Embryonic facial prominence (tissue), 1 donor: Measurements from ENCODE around the gene LARGE2.
A peak's percentile ranks its signal among the peaks of the same experiment; 100 is the strongest.
"Not testable (repeated sequence)": the region's sequence is repeated elsewhere in the genome, so short reads cannot be mapped to it uniquely, and the experiment has no call there.

Experiments
- DNase-seq: peaks from one replicate; pipeline ENCODE4 v3.0.0-alpha.2; 2016; ENCODE audit errors: extremely low spot score

The LARGE2 gene

DNA sequence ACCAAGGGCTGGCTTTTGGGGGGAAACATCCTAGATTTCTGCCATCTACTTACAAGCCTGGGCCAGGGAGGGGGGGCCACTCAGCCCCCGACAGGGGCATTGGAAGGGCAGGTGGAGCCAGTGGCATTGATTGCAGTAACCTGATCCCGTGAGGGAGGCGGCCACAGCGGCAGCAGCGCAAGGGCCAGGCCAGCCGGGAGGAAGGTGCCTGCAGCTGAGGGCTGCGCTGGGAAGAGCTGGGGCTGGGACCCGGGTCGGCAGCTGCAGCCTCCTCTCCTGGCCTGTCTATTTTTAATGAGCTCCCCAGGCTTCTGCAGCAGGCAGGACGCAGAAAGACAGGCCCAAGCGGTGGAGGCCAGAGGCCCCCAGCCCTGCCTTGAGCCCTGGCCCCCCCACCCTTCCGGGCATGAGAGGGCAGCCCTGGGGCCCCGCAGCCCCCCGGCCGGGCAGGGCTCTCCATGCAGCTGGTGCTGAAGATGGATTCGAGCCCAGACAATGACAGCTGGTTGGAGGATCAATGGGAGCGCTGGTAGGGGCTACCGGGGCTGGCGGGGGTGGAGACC, 26.0 kb upstream of the LARGE2 start:
- DNase-seq = no peak

DNA sequence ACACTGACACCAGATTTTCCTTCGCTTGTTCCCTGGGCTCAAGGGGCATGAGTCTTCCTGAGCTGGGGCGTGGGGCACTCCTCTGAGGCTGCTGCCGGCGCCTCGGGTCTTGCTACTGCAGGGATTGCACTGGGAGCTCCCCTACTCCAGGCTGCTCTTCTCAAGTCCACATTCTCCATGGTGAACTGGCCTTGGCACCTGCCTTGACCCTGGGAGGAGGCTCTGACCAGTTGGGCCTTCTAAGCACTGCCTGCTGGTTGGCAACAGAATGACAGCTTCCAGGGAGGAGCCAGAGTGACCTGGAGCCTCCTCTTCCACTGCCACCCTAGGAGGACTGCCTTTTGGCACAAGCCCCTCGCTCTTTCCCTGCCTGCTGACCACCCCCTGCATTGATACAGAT, 24.9 kb upstream of the LARGE2 start:
- DNase-seq = no peak

DNA sequence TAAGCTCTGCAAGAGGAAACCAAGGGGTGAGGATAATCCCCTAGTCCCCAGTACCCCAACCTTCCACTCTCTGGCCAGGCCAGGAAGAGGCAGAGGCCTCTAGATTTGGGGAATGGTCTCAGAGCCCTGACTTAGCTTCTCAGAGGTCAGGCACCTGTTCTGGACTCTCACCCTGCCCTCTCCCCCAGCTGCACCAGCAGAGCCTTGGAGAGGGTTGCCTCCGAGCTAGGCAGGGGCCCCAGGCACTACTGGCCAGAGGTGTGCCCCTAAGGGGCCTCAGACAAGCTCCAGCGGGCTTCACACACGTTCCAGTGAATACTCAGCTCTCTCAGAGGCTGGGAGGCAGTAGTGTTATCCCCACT, 23.4 kb upstream of the LARGE2 start:
- no peak for DNase-seq

DNA sequence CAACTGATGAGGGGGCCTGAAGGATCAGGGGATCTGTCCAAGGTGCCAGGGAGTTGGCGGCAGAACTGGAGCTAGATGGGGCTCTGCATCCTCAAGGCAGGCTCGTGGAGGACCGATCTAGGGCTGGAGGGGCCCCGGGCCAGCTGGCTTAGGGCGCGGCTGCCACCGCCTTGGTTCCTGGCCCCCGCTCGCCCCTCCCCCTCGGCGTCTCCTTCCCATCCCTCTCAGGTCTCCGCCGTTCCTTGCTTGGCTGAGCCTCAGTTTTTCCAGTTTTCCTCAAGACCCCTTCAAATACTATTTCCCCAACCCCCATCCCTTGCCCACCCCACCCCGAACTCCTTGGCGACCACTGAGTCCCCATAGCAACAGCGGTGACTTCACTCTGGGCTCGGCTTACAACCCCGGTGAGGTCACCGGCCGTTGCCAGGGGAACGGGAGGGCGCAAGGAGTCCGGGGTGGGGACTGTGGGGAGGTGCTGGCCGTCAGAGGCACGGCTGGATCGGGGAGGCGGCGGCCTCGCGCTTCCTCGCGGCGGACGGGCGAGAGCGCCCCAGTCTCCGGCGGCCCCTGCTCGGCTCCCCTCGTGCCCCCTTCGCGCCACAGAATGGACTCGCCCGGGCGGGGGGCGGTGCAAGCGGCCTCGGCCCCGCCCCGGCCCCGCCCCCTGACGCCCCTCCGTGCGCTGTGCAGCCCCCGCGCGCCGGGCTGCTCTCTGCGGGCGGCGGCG, 22.8 kb upstream of the LARGE2 start:
- peak; percentile 65 for DNase-seq

DNA sequence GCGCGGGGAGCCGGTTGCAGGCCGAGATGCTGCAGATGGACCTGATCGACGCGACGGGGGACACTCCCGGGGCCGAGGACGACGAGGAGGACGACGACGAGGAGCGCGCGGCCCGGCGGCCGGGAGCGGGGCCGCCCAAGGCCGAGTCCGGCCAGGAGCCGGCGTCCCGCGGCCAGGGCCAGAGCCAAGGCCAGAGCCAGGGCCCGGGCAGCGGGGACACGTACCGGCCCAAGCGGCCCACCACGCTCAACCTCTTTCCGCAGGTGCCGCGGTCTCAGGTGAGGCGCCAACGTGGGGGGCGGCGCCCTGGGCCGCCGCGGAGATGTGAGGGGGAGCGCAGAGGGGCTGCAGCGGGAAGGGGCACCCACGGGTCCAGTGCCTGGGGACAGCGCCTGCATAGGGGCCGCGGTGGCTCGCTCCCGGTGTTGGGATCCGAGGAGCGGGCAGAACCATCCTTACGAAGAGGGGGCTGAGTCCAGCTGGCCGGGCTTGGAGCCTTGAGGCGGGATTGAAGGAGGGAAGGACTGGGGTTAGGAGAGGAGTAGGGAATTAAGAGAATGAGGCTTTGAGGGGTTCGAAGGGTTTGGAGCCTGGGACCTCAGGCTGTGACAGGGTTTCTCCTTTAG, 22.2 kb upstream of the LARGE2 start:
- not testable (repeated sequence) for DNase-seq

DNA sequence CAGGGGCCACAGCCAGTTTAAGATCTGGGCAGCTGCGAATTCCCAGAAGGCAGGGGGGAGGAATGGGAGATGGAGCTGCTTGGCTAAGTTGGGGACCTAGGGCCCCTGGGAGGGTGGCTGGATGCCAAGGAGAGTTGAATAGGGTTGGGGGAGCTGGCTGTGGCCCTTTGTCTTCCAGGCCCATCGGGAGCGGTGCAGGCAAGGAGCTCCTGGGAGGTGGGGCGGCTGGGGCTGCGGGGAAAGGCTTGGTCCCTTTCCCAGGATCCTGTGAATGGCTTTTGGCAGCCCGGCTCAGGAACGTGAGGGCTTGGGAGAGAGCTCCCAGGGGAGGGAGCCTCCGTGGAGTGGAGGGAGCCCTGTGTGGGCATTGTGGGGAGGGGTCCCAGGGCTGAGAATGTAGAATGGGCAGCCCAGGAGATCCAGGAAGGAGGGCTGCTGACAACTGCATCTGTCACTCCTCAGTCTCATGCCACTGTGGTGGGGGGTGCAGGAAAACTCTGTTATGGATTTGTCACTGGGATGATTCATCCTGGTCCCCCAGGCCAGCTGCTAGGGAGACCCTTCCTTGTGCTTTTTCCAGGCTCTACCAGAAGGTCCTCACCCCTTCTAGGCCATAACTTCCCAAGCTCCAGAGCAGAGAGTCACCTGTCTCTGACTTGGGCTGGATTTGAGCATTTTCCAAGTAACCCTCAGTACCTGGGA, 21.4 kb upstream of the LARGE2 start:
- DNase-seq = no peak

DNA sequence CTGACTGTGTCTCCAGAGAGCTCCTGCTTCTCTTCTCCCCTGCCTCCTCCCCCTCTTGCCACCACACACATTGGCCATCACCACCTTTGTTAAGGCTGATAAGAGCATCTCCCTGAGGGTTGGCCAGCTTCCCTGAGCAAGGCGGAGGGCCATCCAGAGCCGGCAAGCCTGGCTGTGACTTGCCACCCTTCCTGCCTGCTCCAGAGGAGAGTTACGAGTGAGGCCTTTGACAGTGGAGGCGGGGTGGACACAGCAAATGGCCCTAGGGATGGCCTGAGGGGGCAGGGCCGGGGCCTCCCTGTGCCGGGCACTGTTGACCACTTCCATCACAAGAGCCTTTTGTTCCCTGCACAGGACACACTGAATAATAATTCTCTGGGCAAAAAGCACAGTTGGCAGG, 20.8 kb upstream of the LARGE2 start:
- no peak for DNase-seq

DNA sequence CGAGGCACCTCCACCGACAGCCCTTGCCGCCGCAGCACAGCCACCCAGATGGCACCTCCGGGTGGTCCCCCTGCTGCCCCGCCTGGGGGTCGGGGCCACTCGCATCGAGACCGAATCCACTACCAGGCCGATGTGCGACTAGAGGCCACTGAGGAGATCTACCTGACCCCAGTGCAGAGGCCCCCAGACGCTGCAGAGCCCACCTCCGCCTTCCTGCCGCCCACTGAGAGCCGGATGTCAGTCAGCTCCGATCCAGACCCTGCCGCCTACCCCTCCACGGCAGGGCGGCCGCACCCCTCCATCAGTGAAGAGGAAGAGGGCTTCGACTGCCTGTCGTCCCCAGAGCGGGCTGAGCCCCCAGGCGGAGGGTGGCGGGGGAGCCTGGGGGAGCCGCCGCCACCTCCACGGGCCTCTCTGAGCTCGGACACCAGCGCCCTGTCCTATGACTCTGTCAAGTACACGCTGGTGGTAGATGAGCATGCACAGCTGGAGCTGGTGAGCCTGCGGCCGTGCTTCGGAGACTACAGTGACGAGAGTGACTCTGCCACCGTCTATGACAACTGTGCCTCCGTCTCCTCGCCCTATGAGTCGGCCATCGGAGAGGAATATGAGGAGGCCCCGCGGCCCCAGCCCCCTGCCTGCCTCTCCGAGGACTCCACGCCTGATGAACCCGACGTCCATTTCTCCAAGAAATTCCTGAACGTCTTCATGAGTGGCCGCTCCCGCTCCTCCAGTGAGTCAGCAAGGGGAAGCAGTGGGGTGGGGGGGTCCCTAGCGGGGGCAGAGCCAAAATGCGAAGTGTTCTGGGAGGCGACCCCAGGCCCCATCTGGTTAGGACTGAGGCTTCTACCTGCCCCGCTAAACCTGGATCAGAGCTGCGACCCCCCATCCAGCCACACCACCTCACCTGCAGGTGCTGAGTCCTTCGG, 19.7 kb upstream of the LARGE2 start:
- DNase-seq = no peak

DNA sequence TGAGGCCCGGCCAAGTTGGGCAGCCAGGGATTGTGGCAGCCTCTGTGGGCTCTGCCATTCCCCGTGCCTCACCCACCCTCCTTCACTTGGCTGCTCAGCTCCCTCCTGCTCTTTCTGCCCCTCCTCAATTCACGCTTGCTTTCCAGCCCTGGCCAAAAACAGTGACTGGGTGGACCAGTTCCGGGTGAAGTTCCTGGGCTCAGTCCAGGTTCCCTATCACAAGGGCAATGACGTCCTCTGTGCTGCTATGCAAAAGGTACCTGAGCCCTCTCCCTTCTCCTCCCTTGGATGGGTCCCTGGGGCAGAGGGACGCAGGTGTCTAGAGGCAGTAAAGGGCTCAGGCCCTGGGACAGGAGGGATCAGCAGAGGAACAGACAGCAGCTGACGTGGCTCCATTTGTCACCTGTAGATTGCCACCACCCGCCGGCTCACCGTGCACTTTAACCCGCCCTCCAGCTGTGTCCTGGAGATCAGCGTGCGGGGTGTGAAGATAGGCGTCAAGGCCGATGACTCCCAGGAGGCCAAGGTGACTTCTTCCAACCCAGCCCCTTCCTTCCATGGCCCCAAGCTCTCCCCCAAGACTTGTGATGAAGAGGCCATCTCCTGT, 18.0 kb upstream of the LARGE2 start:
- DNase-seq = no peak

DNA sequence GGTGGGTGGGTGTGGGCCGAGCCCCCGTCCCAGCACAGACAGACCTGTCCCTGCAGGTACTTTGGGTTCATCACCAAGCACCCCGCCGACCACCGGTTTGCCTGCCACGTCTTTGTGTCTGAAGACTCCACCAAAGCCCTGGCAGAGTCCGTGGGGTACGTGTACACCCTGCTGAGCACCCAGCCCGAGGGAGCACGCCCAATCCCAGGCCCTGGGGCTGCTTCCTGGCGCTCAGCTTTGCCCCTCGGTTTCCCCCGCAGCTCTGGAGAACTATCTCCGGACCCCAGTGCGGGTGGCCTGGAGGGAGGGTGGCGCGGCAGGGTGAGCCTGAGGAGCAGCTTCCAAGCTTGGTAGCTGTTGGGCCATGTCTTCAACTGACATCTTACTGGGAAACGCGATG, 17.4 kb upstream of the LARGE2 start:
- DNase-seq = no peak

DNA sequence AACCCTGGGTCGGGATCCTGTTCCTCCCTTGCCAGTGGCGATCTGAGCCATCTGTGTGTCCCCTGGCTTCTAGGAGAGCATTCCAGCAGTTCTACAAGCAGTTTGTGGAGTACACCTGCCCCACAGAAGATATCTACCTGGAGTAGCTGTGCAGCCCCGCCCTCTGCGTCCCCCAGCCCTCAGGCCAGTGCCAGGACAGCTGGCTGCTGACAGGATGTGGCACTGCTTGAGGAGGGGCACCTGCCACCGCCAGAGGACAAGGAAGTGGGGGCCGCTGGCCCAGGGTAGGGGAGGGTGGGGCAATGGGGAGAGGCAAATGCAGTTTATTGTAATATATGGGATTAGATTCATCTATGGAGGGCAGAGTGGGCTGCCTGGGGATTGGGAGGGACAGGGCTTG, 16.9 kb upstream of the LARGE2 start:
- DNase-seq = not testable (repeated sequence)

DNA sequence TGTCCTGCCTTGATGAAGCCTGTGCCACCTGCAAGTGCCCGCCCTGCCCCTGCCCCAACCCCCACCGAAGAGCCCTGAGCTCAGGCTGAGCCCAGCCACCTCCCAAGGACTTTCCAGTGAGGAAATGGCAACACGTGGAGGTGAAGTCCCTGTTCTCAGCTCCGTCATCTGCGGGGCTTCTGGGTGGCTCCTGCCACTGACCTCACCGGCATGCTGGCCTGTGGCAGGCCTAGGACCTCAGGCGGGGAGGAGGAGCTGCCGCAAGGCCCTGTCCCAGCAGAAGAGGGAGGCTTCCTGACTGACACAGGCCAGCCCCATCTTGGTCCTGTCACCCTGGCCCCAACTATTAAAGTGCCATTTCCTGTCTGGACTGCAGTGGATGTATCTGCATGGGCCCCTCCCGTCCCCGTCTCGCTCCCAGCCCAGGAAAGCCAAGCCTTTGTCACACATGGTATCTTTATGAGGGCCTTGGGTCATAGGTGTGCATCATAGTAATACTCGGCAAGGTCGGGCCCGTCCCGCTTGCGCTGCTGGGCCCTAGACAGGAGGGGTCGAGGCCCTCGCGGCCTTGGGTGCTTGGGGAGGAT, 16.3 kb upstream of the LARGE2 start:
- no peak for DNase-seq

DNA sequence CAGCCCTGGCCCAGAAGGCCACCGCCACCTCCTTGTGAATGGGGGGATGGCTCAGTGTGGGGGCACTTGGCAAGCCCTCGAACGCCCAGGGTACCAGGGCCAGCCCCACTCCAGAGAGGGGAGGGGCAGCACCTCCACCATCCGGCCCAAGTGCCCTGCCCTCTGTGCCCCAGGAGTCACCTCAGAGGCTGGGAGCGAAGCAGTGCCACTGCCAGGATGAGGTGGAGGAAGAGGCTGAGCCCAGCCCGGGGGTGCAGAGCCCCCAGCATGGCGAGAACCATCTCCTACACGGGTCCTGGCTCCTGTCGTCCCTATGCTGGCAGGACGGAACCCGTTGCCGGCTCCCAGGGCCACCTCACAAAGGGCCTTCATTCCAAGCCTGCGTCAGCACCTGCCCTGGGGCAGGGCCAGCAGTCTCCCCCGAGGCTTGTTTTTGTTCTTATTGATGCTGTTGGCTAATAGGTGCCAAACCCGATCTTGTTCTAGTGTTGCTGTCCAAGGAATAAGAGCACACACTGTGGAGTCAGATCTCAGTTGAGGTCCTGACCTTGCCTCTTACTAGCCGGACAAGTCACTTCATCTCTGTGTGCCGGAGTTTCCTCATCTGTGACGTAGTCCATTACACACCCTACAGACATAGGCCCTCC, 15.4 kb upstream of the LARGE2 start, which contains the start of gene FREY1:
FREY1 (minus strand) TSS at position 307 of the 647 bp plus-strand sequence; CDS start at position 281, 26 bp downstream.
- DNase-seq = no peak

DNA sequence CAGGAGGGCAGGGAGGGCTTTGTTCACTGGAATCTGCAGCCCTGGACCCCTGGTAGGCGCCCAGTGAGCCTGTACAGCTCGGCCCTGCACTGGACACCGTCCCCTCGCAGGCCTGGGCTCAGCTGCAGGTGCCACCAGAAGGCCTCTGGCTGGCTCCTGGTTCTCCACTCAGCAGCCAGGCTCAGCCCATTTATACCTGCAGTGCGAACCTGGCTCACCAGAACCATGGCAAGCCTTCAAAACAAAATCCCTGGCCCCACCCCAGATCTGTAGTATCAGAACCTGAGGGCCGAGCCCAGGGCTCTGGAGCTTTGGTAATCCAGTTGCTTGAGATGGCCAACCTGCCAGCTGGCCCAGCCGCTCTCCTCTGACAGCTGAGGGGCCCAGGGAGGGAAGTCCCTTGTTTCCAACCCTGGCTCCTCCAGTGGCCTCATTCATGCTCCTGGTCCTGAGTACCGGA, 14.5 kb upstream of the LARGE2 start:
- DNase-seq = no peak

DNA sequence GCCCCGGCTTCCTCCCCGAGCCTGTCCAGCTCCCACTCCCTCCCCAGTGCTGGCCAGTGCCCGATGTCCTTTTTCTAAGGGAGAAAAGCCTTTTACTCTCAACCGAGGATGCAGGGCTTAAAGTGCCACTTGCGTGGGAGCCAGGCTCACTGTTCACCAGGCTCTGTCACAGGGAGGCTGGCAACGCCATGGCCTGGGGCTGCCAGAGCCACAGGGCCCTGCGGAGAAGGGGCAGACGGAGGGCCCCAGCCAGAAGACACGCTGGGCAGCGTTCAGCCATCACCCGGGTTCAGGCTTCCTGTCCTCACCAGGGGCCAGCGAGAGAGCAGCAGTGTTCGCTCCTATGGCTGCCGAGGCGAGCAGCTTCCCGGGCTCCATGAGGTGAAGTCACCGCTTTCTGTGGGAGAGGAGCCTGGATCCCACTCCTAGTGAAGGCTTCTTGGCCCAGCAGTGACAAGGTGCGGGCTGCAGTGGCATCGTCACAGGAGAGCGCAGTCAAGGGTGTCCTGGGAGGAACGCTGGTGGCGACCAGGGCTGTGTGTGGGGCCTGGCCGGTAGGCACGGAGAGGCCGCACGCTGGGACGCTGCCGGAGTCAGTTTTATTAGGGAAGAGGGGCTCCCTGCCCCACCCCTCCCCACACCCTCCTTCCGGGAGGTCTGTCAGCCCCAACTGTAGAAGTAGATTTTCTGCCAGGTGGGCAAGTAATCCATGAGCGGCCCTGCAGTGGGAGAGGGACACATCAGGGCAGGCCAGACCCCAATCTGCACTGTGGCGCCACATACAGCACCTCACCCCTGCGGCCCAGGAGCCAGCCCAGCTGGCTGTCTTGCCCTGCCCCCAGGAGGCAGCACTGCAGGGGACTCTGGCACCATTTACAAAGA, 12.6 kb upstream of the LARGE2 start:
- no peak for DNase-seq

DNA sequence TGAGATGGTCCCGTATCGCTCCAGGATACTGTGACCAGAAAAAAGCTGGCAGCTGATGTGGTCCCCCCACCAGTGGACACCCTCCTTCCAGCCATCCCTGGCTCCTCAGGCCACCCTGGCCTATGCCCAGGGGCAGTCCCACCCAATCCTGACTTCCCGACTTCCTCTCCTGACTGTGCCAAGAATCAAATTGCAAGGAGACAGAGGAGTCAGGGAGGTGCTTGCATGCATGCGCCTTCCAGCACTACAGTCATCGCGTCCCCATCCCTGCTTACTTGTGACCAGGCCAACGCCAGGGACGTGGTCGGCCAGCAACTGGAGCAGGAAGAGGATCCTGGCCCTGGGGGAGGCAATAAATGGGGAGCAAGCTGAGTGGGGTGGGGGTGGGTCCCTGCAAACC, 11.8 kb upstream of the LARGE2 start:
- DNase-seq = no peak

DNA sequence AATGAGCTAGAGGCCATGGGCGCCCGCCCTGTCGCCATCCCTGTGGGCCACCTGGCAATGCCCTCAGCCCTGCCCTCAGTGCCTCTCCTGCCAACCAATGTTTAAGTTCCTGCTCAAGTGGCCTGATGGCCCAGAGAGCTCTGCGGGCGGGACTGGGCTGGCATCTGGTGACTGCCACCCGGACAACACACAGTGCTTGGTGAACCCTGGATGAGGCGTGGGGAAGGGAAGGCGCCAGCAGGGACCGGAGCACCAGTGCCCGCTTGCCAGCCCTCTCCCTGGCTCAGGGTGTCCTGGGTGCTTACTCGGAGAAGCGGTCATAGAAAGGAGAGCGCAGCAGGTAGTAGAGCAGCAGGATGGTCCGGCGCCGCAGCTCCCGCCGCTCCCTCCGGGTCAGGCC, 8.9 kb upstream of the LARGE2 start:
- no peak for DNase-seq

DNA sequence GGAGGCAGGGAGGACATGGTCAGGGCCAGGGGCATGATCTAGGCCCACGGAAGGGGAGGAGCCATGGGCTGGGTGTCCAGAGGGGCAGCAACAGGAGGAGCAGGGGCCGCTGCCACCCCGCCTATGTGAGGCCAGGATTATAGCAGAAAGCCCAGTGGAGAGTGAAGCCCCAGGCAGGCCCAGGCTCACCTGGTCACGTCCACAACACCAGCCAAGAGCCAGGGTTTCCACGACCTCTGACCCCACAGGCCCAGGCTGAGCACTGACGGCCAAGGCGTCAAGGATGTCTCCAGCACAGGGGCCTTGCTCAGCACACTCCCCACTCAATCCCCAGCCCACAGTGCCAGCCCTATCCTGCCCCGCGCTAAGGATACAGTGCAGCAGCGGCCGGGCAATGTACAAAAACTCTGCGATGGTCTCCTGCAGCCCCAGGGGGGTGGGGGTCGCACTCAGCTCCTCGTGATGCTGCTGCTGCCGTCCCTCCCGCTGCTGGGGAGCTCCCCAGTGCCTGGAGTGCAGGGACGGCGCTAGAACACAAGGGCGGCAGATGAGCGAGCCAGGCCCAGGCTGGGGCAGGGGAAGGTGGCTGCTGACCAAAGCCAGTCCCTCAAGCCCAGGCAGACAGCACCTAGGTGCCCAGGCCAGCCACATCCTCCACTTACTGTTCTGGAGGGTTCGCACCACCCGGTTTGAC, 8.4 kb upstream of the LARGE2 start:
- no peak for DNase-seq

DNA sequence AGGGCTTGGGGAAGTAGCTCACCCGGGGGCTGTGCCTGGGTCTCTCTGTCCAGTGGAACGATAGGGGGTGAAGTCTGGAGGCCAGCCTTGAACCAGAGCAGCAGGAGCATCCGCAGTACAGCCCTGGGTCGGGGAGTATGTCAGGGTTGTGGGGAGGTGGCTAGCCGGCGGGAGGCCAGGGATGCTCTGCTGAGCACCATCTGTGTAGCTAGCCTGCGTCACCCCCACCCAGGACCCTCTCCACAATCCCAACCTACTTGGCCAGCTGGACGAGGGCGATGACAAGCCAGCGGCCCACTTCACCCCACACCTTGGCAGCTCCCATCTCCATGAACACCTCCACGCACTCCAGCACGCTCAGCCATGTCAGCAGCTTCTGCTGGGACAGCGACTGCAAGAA, 7.0 kb upstream of the LARGE2 start:
- no peak for DNase-seq
